ENCODE measurements around the gene TUBA1C. TPM values are rescaled to one million over a fixed set of nuclear protein-coding genes. Genes with fewer than 3 reads are reported as not detected.
A peak's percentile ranks its signal among the peaks of the same experiment; 100 is the strongest.

TUBA1C gene
- total and polyA plus RNA-seq, 9 of the 15 experiments (the other 6 are each of a cell fraction or from before 2014, with no cell fraction given) = 755 to 3,012 (median 914) TPM

DNA sequence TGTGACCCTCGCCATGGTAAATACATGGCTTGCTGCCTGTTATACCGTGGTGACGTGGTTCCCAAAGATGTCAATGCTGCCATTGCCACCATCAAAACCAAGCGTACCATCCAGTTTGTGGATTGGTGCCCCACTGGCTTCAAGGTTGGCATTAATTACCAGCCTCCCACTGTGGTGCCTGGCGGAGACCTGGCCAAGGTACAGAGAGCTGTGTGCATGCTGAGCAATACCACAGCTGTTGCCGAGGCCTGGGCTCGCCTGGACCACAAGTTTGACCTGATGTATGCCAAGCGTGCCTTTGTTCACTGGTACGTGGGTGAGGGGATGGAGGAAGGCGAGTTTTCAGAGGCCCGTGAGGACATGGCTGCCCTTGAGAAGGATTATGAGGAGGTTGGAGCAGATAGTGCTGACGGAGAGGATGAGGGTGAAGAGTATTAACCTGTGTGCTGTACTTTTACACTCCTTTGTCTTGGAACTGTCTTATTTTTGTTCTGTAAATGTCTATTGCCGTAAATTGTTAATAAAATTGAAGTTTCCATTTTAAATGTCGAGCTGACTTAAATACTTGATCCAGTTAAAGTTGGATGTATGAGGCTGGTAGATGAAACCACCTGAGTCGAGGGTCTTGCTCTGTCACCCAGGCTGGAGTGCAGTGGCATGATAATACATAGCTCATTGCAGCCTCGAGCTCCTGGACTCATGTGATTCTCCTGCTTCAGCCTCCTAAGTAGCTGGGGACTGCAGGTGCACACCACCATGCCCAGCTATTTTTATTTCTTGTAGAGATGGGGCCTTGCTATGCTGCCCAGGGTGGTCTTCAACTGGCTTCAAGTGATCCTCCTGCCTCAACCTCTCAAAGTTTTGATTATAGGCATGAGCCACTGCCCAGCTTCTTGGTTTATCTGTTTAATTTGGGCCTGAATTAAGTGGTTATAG lies 8.2 kb downstream of the TUBA1C start (continued):
- TF ChIP-seq CREB3L1 (IDR thresholded peaks at IDR 0.05; ENCODE audit: borderline replicate concordance, low read depth) (no peak), ZFPM2 (CRISPR knock-in tag; IDR thresholded peaks at IDR 0.05) (no peak), NR2C1 (IDR thresholded peaks at IDR 0.05) (no peak), NR2C1 (tag; IDR thresholded peaks at IDR 0.05) (no peak), ZNF146 (CRISPR knock-in tag; IDR thresholded peaks at IDR 0.05; ENCODE audit: unreplicated experiment) (no peak), TAF9B (IDR thresholded peaks at IDR 0.05; ENCODE audit: partially characterized antibody) (no peak), E2F4 (CRISPR knock-in tag; IDR thresholded peaks at IDR 0.05; ENCODE audit: low read depth) (0 out of 2 replicates have a peak, but pooled peaks have one; percentile 26), ZNF124 (CRISPR knock-in tag; IDR thresholded peaks at IDR 0.05) (no peak), HDAC1 (IDR thresholded peaks at IDR 0.05) (no peak; a peak in 1 of 4 replicates), NFE2 (IDR thresholded peaks at IDR 0.05; ENCODE audit: low read depth) (no peak), ZNF75A (CRISPR knock-in tag; IDR thresholded peaks at IDR 0.05) (no peak), POLR2B (IDR thresholded peaks at IDR 0.05; ENCODE audit: low read depth, partially characterized antibody) (peak; percentile 84), CHD2 (IDR thresholded peaks at IDR 0.05; ENCODE audit: low read depth, low read length) (peak; percentile 24; the same call in 1 of the 2 replicates), XRCC4 (IDR thresholded peaks at IDR 0.05; ENCODE audit: extremely low read depth, insufficient read depth, insufficient read length) (no peak), KLF13 (tag; IDR thresholded peaks at IDR 0.05; ENCODE audit: borderline replicate concordance, low read depth) (no peak), NRF1 (conservative IDR thresholded peaks at IDR 0.05 in 1 of 2, IDR thresholded peaks at IDR 0.05 in 1 of 2) (no peak), U2AF1 (optimal IDR thresholded peaks at IDR 0.05; ENCODE audit: low read depth, low read length) (no peak), ARID1B (IDR thresholded peaks at IDR 0.05) (no peak)
- TF ChIP-seq, protein P1, sequence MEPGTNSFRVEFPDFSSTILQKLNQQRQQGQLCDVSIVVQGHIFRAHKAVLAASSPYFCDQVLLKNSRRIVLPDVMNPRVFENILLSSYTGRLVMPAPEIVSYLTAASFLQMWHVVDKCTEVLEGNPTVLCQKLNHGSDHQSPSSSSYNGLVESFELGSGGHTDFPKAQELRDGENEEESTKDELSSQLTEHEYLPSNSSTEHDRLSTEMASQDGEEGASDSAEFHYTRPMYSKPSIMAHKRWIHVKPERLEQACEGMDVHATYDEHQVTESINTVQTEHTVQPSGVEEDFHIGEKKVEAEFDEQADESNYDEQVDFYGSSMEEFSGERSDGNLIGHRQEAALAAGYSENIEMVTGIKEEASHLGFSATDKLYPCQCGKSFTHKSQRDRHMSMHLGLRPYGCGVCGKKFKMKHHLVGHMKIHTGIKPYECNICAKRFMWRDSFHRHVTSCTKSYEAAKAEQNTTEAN (CRISPR knock-in tag; IDR thresholded peaks at IDR 0.05) = peak; percentile 38; the same call in 1 of the 2 replicates
- TF ChIP-seq, protein P2, sequence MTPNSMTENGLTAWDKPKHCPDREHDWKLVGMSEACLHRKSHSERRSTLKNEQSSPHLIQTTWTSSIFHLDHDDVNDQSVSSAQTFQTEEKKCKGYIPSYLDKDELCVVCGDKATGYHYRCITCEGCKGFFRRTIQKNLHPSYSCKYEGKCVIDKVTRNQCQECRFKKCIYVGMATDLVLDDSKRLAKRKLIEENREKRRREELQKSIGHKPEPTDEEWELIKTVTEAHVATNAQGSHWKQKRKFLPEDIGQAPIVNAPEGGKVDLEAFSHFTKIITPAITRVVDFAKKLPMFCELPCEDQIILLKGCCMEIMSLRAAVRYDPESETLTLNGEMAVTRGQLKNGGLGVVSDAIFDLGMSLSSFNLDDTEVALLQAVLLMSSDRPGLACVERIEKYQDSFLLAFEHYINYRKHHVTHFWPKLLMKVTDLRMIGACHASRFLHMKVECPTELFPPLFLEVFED (CRISPR knock-in tag; conservative IDR thresholded peaks at IDR 0.05) = no peak

Data from K562 (cell line).